ENCODE data around the gene OTX1.

DNA sequence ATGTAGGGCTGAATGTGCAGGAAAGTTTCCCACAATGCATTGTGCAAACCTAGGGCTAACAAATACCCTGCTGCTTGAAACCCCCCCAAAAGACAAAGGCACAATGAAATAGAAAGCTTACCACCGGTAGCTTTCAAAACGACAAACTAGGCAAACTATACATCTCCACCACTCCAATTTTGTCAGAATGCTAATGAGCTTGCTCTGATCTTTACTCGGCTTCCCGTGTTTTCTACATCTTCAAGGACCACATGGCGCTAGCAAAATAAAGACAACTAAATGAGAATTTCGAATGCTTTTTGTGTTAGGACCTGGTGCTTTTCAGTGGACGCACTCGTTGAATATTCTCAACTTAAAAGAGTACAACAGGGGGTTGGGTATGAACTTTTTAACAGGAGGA lies 37.2 kb upstream of the OTX1 start:
- TF ChIP-seq, protein P1, sequence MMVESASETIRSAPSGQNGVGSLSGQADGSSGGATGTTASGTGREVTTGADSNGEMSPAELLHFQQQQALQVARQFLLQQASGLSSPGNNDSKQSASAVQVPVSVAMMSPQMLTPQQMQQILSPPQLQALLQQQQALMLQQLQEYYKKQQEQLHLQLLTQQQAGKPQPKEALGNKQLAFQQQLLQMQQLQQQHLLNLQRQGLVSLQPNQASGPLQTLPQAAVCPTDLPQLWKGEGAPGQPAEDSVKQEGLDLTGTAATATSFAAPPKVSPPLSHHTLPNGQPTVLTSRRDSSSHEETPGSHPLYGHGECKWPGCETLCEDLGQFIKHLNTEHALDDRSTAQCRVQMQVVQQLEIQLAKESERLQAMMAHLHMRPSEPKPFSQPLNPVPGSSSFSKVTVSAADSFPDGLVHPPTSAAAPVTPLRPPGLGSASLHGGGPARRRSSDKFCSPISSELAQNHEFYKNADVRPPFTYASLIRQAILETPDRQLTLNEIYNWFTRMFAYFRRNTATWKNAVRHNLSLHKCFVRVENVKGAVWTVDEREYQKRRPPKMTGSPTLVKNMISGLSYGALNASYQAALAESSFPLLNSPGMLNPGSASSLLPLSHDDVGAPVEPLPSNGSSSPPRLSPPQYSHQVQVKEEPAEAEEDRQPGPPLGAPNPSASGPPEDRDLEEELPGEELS (CRISPR knock-in tag; IDR thresholded peaks at IDR 0.05): no peak
- no peak for TF ChIP-seq ZNF416 (CRISPR knock-in tag; IDR thresholded peaks at IDR 0.05)
- TF ChIP-seq, protein P2, sequence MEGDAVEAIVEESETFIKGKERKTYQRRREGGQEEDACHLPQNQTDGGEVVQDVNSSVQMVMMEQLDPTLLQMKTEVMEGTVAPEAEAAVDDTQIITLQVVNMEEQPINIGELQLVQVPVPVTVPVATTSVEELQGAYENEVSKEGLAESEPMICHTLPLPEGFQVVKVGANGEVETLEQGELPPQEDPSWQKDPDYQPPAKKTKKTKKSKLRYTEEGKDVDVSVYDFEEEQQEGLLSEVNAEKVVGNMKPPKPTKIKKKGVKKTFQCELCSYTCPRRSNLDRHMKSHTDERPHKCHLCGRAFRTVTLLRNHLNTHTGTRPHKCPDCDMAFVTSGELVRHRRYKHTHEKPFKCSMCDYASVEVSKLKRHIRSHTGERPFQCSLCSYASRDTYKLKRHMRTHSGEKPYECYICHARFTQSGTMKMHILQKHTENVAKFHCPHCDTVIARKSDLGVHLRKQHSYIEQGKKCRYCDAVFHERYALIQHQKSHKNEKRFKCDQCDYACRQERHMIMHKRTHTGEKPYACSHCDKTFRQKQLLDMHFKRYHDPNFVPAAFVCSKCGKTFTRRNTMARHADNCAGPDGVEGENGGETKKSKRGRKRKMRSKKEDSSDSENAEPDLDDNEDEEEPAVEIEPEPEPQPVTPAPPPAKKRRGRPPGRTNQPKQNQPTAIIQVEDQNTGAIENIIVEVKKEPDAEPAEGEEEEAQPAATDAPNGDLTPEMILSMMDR (IDR thresholded peaks at IDR 0.05): no peak
- TF ChIP-seq, protein P3, sequence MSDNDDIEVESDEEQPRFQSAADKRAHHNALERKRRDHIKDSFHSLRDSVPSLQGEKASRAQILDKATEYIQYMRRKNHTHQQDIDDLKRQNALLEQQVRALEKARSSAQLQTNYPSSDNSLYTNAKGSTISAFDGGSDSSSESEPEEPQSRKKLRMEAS (CRISPR knock-in tag; IDR thresholded peaks at IDR 0.05): no peak

Measured in WTC11 (cell line).